Tibial artery (tissue), 4 donors: ENCODE data around the gene HSD17B3.

ENCODE experiments used
- DNase-seq, 2 donors: peaks; one replicate each; pipeline ENCODE4 v3.0.0-alpha.2; 2019
- H3K27ac ChIP-seq, 2 donors: fragments of 200-600 bp; sonication (generic) in 1 of 2; 1 replicate in 1 of 2; 2 replicates in 1 of 2; pipeline ENCODE4 v1.5.1; 2018 to 2019; ENCODE audit warnings: mild to moderate bottlenecking in 1 of 2
- H3K27me3 ChIP-seq, 2 donors: fragments of 200-600 bp; sonication (generic) in 1 of 2; one replicate each; pipeline versions ENCODE4 v1.5.1 to v1.6.0; 2016 to 2019
- H3K36me3 ChIP-seq, 3 donors: fragments of 200-600 bp; sonication (generic) in 2 of 3; one replicate each; pipeline ENCODE4 v1.5.1; 2016 to 2019; ENCODE audit warnings: mild to moderate bottlenecking in 2 of 3
- H3K4me1 ChIP-seq, 4 donors: fragments of 200-600 bp; sonication (generic) in 2 of 4; 1 replicate in 3 of 4; 2 replicates in 1 of 4; pipeline ENCODE4 v1.5.1; 2016 to 2019
- H3K4me3 ChIP-seq, 2 donors: fragments of 200-600 bp; sonication (generic) in 1 of 2; 1 replicate in 1 of 2; 2 replicates in 1 of 2; pipeline ENCODE4 v1.5.1; 2018 to 2019; ENCODE audit warnings: mild to moderate bottlenecking in 2 of 2
- H3K9me3 ChIP-seq, 3 donors: fragments of 200-600 bp; sonication (generic) in 1 of 3; one replicate each; pipeline ENCODE4 v1.5.1; 2016 to 2019
- intact Hi-C: fragments of 100-400 bp; cut with DNase I; formaldehyde crosslinking; loops from one replicate; pipeline ENCODE4 v1.15.0; 2023; ENCODE audit warnings: low total_unique reads
- TF ChIP-seq, protein P1 (sequence below), 2 experiments: fragments of 200-600 bp in 1 of 2; fragments of 450-650 bp in 1 of 2; IDR thresholded peaks; one replicate each; pipeline ENCODE4 v1.5.1; 2017 to 2019; ENCODE audit warnings: antibody characterized with exemption in 2 of 2, mild to moderate bottlenecking in 1 of 2, moderate library complexity in 1 of 2

Gene HSD17B3

DNA sequence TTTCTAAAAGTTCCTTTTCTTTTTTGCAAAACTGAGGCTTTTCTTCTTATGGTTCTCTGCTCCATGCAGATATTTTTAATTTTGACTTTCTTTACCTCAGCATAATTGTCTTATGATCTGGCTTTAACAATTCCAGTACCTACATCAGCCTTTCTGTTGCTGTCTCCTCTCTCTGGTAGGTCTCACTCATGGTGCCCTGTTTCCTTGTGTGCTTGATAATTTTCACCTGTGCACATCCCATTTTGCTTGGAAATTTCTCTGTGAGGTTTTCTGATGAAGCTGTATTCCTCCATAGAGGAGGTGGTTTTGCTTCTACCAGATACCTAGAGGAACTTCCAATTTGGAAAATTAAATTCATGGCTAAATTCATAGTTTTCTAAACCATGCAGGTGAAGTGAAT lies 2.3 kb upstream of the HSD17B3 start:
- no peaks in the 10 kb centered on the region for H3K27me3 ChIP-seq
- intact Hi-C loops = no loop called here
- no peak overlapping the region for H3K27ac ChIP-seq
- no peak for DNase-seq
- H3K36me3 ChIP-seq = no peaks in the 10 kb centered on the region
- TF ChIP-seq, protein P1, sequence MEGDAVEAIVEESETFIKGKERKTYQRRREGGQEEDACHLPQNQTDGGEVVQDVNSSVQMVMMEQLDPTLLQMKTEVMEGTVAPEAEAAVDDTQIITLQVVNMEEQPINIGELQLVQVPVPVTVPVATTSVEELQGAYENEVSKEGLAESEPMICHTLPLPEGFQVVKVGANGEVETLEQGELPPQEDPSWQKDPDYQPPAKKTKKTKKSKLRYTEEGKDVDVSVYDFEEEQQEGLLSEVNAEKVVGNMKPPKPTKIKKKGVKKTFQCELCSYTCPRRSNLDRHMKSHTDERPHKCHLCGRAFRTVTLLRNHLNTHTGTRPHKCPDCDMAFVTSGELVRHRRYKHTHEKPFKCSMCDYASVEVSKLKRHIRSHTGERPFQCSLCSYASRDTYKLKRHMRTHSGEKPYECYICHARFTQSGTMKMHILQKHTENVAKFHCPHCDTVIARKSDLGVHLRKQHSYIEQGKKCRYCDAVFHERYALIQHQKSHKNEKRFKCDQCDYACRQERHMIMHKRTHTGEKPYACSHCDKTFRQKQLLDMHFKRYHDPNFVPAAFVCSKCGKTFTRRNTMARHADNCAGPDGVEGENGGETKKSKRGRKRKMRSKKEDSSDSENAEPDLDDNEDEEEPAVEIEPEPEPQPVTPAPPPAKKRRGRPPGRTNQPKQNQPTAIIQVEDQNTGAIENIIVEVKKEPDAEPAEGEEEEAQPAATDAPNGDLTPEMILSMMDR (IDR thresholded peaks at IDR 0.05) = no peak
- H3K4me3 ChIP-seq = no peak overlapping the region
- no peaks in the 10 kb centered on the region for H3K4me1 ChIP-seq
- H3K9me3 ChIP-seq = no peaks in the 10 kb centered on the region

DNA sequence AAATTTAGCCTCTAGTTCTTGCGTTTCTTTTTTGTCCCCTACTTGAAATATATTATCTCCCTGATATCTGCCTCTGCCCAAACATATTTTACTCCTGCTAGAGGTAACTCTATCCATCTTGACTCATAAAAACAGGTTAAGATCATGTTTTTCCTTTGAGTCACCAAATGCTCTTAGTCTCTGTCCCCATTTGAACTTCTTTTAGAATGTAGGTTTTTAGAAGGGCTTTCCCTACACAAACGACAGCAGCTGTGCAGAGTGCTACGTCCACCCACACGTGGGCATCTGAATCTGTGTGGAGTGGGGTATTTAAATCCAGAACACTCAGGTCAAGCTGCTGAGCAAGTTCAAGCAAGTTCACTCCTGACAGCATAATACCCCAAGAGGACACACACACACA lies 2.2 kb downstream of the HSD17B3 start:
- H3K27me3 ChIP-seq = no peaks in the 10 kb centered on the region
- intact Hi-C loops = no loop called here
- no peaks in the 10 kb centered on the region for H3K9me3 ChIP-seq
- H3K27ac ChIP-seq = no peak overlapping the region
- H3K4me3 ChIP-seq = no peak overlapping the region
- H3K4me1 ChIP-seq = no peaks in the 10 kb centered on the region
- TF ChIP-seq, protein P1 (IDR thresholded peaks at IDR 0.05) = no peak
- DNase-seq = no peak
- H3K36me3 ChIP-seq = no peaks in the 10 kb centered on the region

DNA sequence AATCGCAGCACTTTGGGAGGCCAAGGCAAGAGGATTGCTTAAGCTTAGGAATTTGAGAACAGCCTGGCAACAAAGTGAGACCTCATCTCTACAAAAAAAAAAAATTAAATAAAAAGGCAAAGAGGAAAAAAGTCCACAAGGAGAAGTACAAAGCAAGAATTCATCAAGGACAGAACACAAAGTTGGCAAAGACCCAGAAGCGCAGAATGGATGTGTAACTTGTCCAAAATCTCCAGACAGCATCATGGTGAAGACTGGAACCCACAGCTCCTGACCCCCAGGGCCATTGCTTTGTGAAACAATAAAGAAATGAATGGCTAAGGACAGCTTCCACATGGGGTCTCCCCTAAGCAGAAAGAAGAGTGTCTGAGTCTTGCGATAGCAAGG lies 7.8 kb downstream of the HSD17B3 start:
- no peaks in the 10 kb centered on the region for H3K4me1 ChIP-seq
- no peak overlapping the region for H3K27ac ChIP-seq
- no peaks in the 10 kb centered on the region for H3K9me3 ChIP-seq
- no peak for DNase-seq
- intact Hi-C loops = no loop called here
- H3K36me3 ChIP-seq = no peaks in the 10 kb centered on the region
- TF ChIP-seq, protein P1 (IDR thresholded peaks at IDR 0.05) = no peak
- no peaks in the 10 kb centered on the region for H3K27me3 ChIP-seq
- no peak overlapping the region for H3K4me3 ChIP-seq

DNA sequence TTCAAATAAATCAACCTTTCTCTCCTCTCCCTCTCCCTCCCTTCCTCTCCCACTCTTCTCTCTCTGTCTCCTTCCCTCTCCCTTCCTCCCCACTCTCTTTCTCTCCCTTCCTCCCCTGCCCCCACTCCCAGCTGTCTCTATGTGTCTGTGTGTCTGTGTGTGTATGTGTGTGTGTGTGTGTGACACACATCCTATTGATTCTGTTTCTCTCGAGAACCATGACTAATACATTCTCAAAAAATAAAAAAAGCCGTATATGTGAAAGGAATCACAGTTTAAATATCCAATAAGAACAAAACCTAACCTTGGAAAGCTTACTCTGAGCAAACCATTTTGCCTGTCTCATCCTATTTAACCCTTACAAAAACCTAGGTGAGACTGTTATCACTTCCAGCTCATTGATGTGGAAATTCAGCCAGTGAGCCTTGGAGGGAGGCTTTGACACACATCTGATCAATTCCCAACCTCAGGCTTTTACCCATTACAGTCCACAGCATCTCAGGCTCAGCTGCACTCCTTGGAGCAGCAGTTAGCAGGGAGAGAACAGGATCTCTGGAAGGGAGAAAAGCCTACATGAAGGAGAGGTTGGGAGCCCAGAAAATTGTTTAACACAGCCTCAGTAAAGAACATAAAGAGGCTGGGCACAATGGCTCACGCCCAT lies 8.3 kb downstream of the HSD17B3 start:
- Histone ChIP-seq H3K27ac (no peak overlapping the region), H3K9me3 (no peaks in the 10 kb centered on the region), H3K36me3 (no peaks in the 10 kb centered on the region), H3K27me3 (no peaks in the 10 kb centered on the region), H3K4me3 (no peak overlapping the region), H3K4me1 (no peaks in the 10 kb centered on the region)
- TF ChIP-seq, protein P1 (IDR thresholded peaks at IDR 0.05) = no peak
- DNase-seq = no peak
- intact Hi-C loops = no loop called here

DNA sequence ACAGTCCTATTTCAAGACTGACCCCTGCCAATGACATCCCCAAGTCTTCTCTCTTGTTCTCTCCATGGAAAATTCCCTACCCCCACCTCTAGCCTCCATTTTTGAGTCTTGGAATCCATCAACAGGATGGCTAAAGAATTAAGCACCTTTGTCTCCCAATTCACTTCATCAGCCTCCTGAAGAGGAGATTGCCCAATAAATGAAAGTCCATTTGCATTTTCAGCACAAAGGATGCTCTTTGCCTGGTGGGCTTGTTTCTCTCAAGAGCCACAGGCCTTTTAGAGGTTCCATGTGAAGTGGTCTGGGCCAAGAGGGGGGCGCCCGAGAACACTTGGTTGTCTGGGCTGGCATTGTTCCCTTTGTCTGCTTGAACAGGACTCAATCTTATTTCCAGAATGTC lies 12.6 kb downstream of the HSD17B3 start:
- Histone ChIP-seq H3K4me1 (no peaks in the 10 kb centered on the region), H3K36me3 (no peaks in the 10 kb centered on the region), H3K27me3 (no peaks in the 10 kb centered on the region), H3K27ac (no peak overlapping the region), H3K9me3 (no peaks in the 10 kb centered on the region), H3K4me3 (no peak overlapping the region)
- TF ChIP-seq, protein P1 (IDR thresholded peaks at IDR 0.05) = no peak
- no peak for DNase-seq
- intact Hi-C loops = no loop called here

DNA sequence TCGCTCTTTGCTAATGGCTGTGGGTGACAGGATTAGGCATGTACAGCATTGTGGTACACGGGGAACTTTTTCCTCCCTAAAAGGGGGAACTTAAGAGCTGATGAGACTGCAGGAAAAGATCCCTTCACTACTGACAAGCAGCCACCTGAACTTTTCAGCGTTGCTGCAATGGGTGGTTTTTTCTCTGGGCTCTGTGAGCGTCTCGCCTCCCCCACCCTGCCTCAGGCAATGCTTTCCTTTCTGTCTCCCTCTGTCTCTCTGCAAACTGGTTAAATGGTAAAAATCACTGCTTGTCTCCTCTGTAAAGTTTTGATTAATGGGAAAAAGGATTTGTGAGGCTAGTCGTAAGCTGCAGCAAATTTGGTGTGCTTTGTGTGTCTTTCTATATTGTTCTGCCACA lies 20.3 kb downstream of the HSD17B3 start:
- H3K4me1 ChIP-seq = no peaks in the 10 kb centered on the region
- H3K27ac ChIP-seq = no peak overlapping the region
- TF ChIP-seq, protein P1 (IDR thresholded peaks at IDR 0.05) = no peak
- intact Hi-C loops = no loop called here
- H3K4me3 ChIP-seq = no peak overlapping the region
- no peaks in the 10 kb centered on the region for H3K9me3 ChIP-seq
- H3K27me3 ChIP-seq = no peaks in the 10 kb centered on the region
- H3K36me3 ChIP-seq = no peaks in the 10 kb centered on the region
- DNase-seq = no peak
